GM23338 (cell line): ENCODE results near the gene DAGLA. TPM values are rescaled to one million over a fixed set of nuclear protein-coding genes. Genes with fewer than 3 reads are reported as not detected.

ENCODE experiments used
- ATAC-seq: fragments of 200-7000 bp; cut with Tn5 transposase; 3 replicates; pipeline ENCODE4 v1.9.1; 2020
- DNase-seq: peaks from one replicate; pipeline ENCODE4 v3.0.0-alpha.2; 2015; ENCODE audit warnings: low spot score
- H2AFZ ChIP-seq: fragments of 200-600 bp; sonication (generic); 2 replicates; pipeline ENCODE4 v1.8.0; 2016; ENCODE audit warnings: antibody characterized with exemption, mild to moderate bottlenecking, moderate library complexity
- H3F3A ChIP-seq: fragments of 200-600 bp; sonication (generic); replicated peaks from 2 replicates; pipeline ENCODE4 v1.8.0; 2017; ENCODE audit warnings: antibody characterized with exemption, mixed run types, low read depth
- H3K27ac ChIP-seq: fragments of 200-600 bp; sonication (generic); 2 replicates; pipeline ENCODE4 v1.6.1; 2016; ENCODE audit warnings: low read depth
- H3K27me3 ChIP-seq: fragments of 200-600 bp; sonication (generic); 2 replicates; pipeline ENCODE4 v1.8.0; 2016; ENCODE audit warnings: mild to moderate bottlenecking, mixed run types, moderate library complexity; ENCODE audit not compliant: insufficient read depth
- H3K36me3 ChIP-seq: fragments of 200-600 bp; sonication (generic); 2 replicates; pipeline ENCODE4 v1.8.0; 2016; ENCODE audit warnings: mild to moderate bottlenecking; ENCODE audit not compliant: insufficient read depth
- H3K4me1 ChIP-seq: fragments of 200-600 bp; sonication (generic); 2 replicates; pipeline ENCODE4 v1.8.0; 2016; ENCODE audit warnings: mild to moderate bottlenecking, moderate library complexity; ENCODE audit not compliant: insufficient read depth
- H3K4me2 ChIP-seq: fragments of 200-600 bp; sonication (generic); 2 replicates; pipeline ENCODE4 v1.7.1; 2017; ENCODE audit warnings: mixed run types
- H3K4me3 ChIP-seq: fragments of 200-600 bp; sonication (generic); 2 replicates; pipeline ENCODE4 v1.6.1; 2016; ENCODE audit warnings: mixed run types
- H3K79me2 ChIP-seq: fragments of 200-600 bp; sonication (generic); replicated peaks from 2 replicates; pipeline ENCODE4 v1.8.0; 2017; ENCODE audit warnings: mild to moderate bottlenecking; ENCODE audit not compliant: insufficient read depth
- H3K9me2 ChIP-seq: fragments of 200-600 bp; sonication (generic); 2 replicates; pipeline ENCODE4 v1.8.0; 2017; ENCODE audit not compliant: insufficient read depth
- H4K20me1 ChIP-seq: fragments of 200-600 bp; sonication (generic); replicated peaks from 2 replicates; pipeline ENCODE4 v1.8.0; 2017; ENCODE audit warnings: mild to moderate bottlenecking; ENCODE audit not compliant: insufficient read depth
- H3K27ac Mint-ChIP-seq: 2 replicates; pipeline ENCODE4 v1.8.0; 2020; ENCODE audit warnings: inconsistent platforms, mild to moderate bottlenecking, moderate library complexity, mixed read lengths
- H3K27me3 Mint-ChIP-seq: 3 replicates; pipeline ENCODE4 v1.8.0; 2022; ENCODE audit warnings: low read depth, mild to moderate bottlenecking, moderate library complexity, mixed read lengths, inconsistent platforms; ENCODE audit not compliant: insufficient read depth, poor library complexity
- H3K36me3 Mint-ChIP-seq: 3 replicates; pipeline ENCODE4 v1.8.0; 2021; ENCODE audit warnings: low read depth, mild to moderate bottlenecking, inconsistent platforms, moderate library complexity, mixed read lengths
- H3K4me1 Mint-ChIP-seq: 3 replicates; pipeline ENCODE4 v1.8.0; 2020; ENCODE audit warnings: mild to moderate bottlenecking, inconsistent platforms, mixed read lengths
- H3K4me3 Mint-ChIP-seq: 3 replicates; pipeline ENCODE4 v1.8.0; 2021; ENCODE audit warnings: moderate library complexity, mild to moderate bottlenecking, inconsistent platforms, mixed read lengths
- H3K9me3 Mint-ChIP-seq: 3 replicates; pipeline ENCODE4 v1.8.0; 2020; ENCODE audit warnings: moderate library complexity, mild to moderate bottlenecking, inconsistent platforms, mixed read lengths
- CREB1 ChIP-seq: fragments of 250-450 bp; sonication (Bioruptor Pico); IDR thresholded peaks from 2 replicates; pipeline ENCODE4 v1.5.0; 2020; ENCODE audit warnings: low read depth, mild to moderate bottlenecking, moderate library complexity
- EZH2 ChIP-seq: fragments of 200-600 bp; sonication (generic); IDR thresholded peaks from one replicate; pipeline ENCODE4 v1.8.0; 2017; ENCODE audit warnings: antibody characterized with exemption, mild to moderate bottlenecking, low read depth; ENCODE audit not compliant: unreplicated experiment
- EZH2phosphoT487 ChIP-seq: fragments of 200-600 bp; sonication (generic); IDR thresholded peaks from one replicate; pipeline ENCODE4 v1.8.1; 2018; ENCODE audit warnings: antibody characterized with exemption; ENCODE audit not compliant: unreplicated experiment
- JUNB ChIP-seq: IDR thresholded peaks from one replicate; pipeline ENCODE4 v1.6.1; 2016; ENCODE audit warnings: antibody characterized with exemption; ENCODE audit not compliant: unreplicated experiment
- POLR2AphosphoS5 ChIP-seq: IDR thresholded peaks from 2 replicates; pipeline ENCODE4 v1.6.1; 2016; ENCODE audit warnings: antibody characterized with exemption, low read depth
- STAT1 ChIP-seq: IDR thresholded peaks from one replicate; pipeline ENCODE4 v1.6.1; 2016; ENCODE audit warnings: antibody characterized with exemption; ENCODE audit not compliant: unreplicated experiment
- ZNF114 ChIP-seq: fragments of 250-450 bp; sonication (Bioruptor Pico); IDR thresholded peaks from 2 replicates; pipeline ENCODE4 v1.5.0; 2020; ENCODE audit warnings: mild to moderate bottlenecking, moderate library complexity
- ZNF462 ChIP-seq: fragments of 250-450 bp; sonication (Bioruptor Pico); IDR thresholded peaks from 2 replicates; pipeline ENCODE4 v1.5.0; 2020; ENCODE audit warnings: mild to moderate bottlenecking, moderate library complexity
- polyA plus RNA-seq: library from polyadenylated mRNA; unstranded; fragments of >200 nt; fragmentation: Nextera tagmentation; extraction: Ambion mirVana; gene quantifications from 2 replicates; pipeline ENCODE4 v1.2.1, GENCODE V29; 2016
- total RNA-seq: library from RNA; depleted of rRNA; stranded (reverse); fragments of >200 nt; shearing (Covaris generic); gene quantifications from 2 replicates; pipeline ENCODE4 v1.2.3, GENCODE V29; 2014

DAGLA gene
- total and polyA plus RNA-seq, 2 experiments from 2014 or later = 0.55 to 2.5 TPM

GRCh38 chr11:61702701-61703312 lies 22.6 kb downstream of the DAGLA start (continued):
- TF ChIP-seq ZNF462 (CRISPR knock-in tag) (no peak), STAT1 (no peak), JUNB (no peak), EZH2phosphoT487 (no peak), POLR2AphosphoS5 (no peak), ZNF114 (no peak)

GRCh38 chr11:61704838-61705237 lies 24.6 kb downstream of the DAGLA start:
- H3K79me2 ChIP-seq = no peaks in the 10 kb centered on the region
- no peak for TF ChIP-seq POLR2AphosphoS5
- no peak for TF ChIP-seq ZNF462 (CRISPR knock-in tag)
- no peak for TF ChIP-seq CREB1 (CRISPR knock-in tag)
- TF ChIP-seq ZNF114 = no peak
- no peak for TF ChIP-seq STAT1
- TF ChIP-seq EZH2 = no peak

More at GRCh38 chr11:61704838-61705237, 24.6 kb downstream of the DAGLA start:
- no peak overlapping the region for H3K4me3 ChIP-seq
- Mint-ChIP-seq H3K9me3 (no peaks in the 10 kb centered on the region), H3K4me3 (no peak overlapping the region), H3K27me3 (peaks cover 11% of the 10 kb centered on the region), H3K36me3 (no peaks in the 10 kb centered on the region), H3K27ac (no peak overlapping the region; the same call in none of the 2 replicates), H3K4me1 (peaks cover 27% of the 10 kb centered on the region)
- H3K9me2 ChIP-seq = no peaks in the 10 kb centered on the region
- H3K27me3 ChIP-seq = no peaks in the 10 kb centered on the region
- ATAC-seq (peak; percentile 15), DNase-seq (no peak)
- H3K27ac ChIP-seq = no peak overlapping the region
- no peak overlapping the region for H2AFZ ChIP-seq
- H4K20me1 ChIP-seq = no peaks in the 10 kb centered on the region
- no peaks in the 10 kb centered on the region; the same call in 1 of the 2 replicates for H3K4me1 ChIP-seq
- no peaks in the 10 kb centered on the region for H3K36me3 ChIP-seq
- no peaks in the 10 kb centered on the region for H3F3A ChIP-seq
- H3K4me2 ChIP-seq = no peak overlapping the region
